Nephron (organoid): Measurements from ENCODE around the gene SLC24A2.

ENCODE experiments used
- H3K27ac Mint-ChIP-seq, 3 experiments: 2 replicates each; pipeline ENCODE4 v1.8.0; 2020; ENCODE audit warnings: mixed read lengths in 3 of 3, mild to moderate bottlenecking in 2 of 3, moderate library complexity in 1 of 3
- H3K27me3 Mint-ChIP-seq: 2 replicates; pipeline ENCODE4 v1.8.0; 2021; ENCODE audit warnings: low read depth, mild to moderate bottlenecking, moderate library complexity, mixed read lengths
- H3K36me3 Mint-ChIP-seq: 2 replicates; pipeline ENCODE4 v1.8.0; 2020; ENCODE audit warnings: low read depth, mixed read lengths
- H3K4me1 Mint-ChIP-seq: 2 replicates; pipeline ENCODE4 v1.8.0; 2020; ENCODE audit warnings: mixed read lengths
- H3K4me3 Mint-ChIP-seq, 3 experiments: 2 replicates each; pipeline ENCODE4 v1.8.0; 2020; ENCODE audit warnings: mild to moderate bottlenecking in 3 of 3, mixed read lengths in 3 of 3, moderate library complexity in 2 of 3
- H3K9me3 Mint-ChIP-seq: 2 replicates; pipeline ENCODE4 v1.8.0; 2020; ENCODE audit warnings: mixed read lengths
- TF ChIP-seq, protein P1 (sequence below), 3 experiments: fragments of 200-600 bp; sonication (generic); IDR thresholded peaks; one replicate each; pipeline ENCODE4 v1.5.0; 2021; ENCODE audit warnings: antibody characterized with exemption in 3 of 3; ENCODE audit not compliant: unreplicated experiment in 3 of 3

The SLC24A2 gene

GRCh38 chr9:19757745-19758144 is 31.1 kb downstream of the SLC24A2 start:
- Mint-ChIP-seq H3K4me3 (no peak overlapping the region), H3K9me3 (peaks cover 2% of the 10 kb centered on the region), H3K4me1 (no peaks in the 10 kb centered on the region)

GRCh38 chr9:19754921-19755320 is 33.9 kb downstream of the SLC24A2 start:
- H3K9me3 Mint-ChIP-seq: no peaks in the 10 kb centered on the region
- no peaks in the 10 kb centered on the region for H3K36me3 Mint-ChIP-seq
- no peaks in the 10 kb centered on the region for H3K4me1 Mint-ChIP-seq
- TF ChIP-seq, protein P1, sequence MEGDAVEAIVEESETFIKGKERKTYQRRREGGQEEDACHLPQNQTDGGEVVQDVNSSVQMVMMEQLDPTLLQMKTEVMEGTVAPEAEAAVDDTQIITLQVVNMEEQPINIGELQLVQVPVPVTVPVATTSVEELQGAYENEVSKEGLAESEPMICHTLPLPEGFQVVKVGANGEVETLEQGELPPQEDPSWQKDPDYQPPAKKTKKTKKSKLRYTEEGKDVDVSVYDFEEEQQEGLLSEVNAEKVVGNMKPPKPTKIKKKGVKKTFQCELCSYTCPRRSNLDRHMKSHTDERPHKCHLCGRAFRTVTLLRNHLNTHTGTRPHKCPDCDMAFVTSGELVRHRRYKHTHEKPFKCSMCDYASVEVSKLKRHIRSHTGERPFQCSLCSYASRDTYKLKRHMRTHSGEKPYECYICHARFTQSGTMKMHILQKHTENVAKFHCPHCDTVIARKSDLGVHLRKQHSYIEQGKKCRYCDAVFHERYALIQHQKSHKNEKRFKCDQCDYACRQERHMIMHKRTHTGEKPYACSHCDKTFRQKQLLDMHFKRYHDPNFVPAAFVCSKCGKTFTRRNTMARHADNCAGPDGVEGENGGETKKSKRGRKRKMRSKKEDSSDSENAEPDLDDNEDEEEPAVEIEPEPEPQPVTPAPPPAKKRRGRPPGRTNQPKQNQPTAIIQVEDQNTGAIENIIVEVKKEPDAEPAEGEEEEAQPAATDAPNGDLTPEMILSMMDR (IDR thresholded peaks at IDR 0.05; ENCODE audit: unreplicated experiment in 3 of 3): no peak
- no peak overlapping the region for H3K27ac Mint-ChIP-seq
- no peaks in the 10 kb centered on the region for H3K27me3 Mint-ChIP-seq
- H3K4me3 Mint-ChIP-seq: no peak overlapping the region

More at GRCh38 chr9:19757745-19758144, 31.1 kb downstream of the SLC24A2 start:
- Mint-ChIP-seq H3K27ac (no peak overlapping the region), H3K36me3 (no peaks in the 10 kb centered on the region), H3K27me3 (no peaks in the 10 kb centered on the region)
- TF ChIP-seq, protein P1 (IDR thresholded peaks at IDR 0.05; ENCODE audit: unreplicated experiment in 3 of 3): no peak

- Mint-ChIP-seq H3K27me3 (no peaks in the 10 kb centered on the region), H3K36me3 (no peaks in the 10 kb centered on the region), H3K27ac (no peak overlapping the region), H3K4me1 (no peaks in the 10 kb centered on the region), H3K9me3 (no peaks in the 10 kb centered on the region), H3K4me3 (no peak overlapping the region)
- TF ChIP-seq, protein P1 (IDR thresholded peaks at IDR 0.05; ENCODE audit: unreplicated experiment in 3 of 3): no peak
Measured at GRCh38 chr9:19748278-19749126, 40.3 kb downstream of the SLC24A2 start.

- Mint-ChIP-seq H3K27ac (no peak overlapping the region), H3K4me1 (no peaks in the 10 kb centered on the region), H3K9me3 (no peaks in the 10 kb centered on the region), H3K27me3 (no peaks in the 10 kb centered on the region), H3K36me3 (no peaks in the 10 kb centered on the region), H3K4me3 (no peak overlapping the region)
- TF ChIP-seq, protein P1 (IDR thresholded peaks at IDR 0.05; ENCODE audit: unreplicated experiment in 3 of 3): no peak
Measured at GRCh38 chr9:19746223-19746622, 42.6 kb downstream of the SLC24A2 start.

DNA sequence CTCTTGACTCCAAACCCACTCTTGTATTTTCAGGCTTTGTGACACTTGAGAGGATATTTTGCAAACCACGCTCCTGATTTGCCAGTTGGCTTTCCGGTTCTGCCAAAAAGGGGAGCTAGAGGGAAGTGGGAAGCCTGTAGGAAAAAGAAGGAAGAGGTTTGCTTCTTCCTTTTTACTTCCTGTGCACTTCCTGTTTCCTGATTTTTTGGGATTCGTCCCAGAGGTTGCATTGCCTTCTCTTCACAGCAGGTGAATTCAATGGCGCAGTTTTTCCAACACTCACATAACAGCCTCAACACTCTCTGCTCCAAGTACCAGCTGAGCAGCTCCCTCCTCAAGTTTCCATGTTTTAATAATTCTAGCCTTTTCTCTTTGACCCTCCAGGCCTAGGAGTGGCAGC is 47.7 kb downstream of the SLC24A2 start:
- Mint-ChIP-seq H3K9me3 (no peaks in the 10 kb centered on the region), H3K27ac (no peak overlapping the region), H3K4me3 (no peak overlapping the region), H3K4me1 (no peaks in the 10 kb centered on the region), H3K27me3 (no peaks in the 10 kb centered on the region), H3K36me3 (no peaks in the 10 kb centered on the region)
- TF ChIP-seq, protein P1 (IDR thresholded peaks at IDR 0.05; ENCODE audit: unreplicated experiment in 3 of 3): no peak
